PC-3 (cell line): Measurements from ENCODE around the gene ARSG. TPM values are rescaled to one million over a fixed set of nuclear protein-coding genes. Genes with fewer than 3 reads are reported as not detected.

ENCODE experiments used
- ATAC-seq: fragments of 200-7000 bp; cut with Tn5 transposase; 2 replicates; pipeline ENCODE4 v1.9.1; 2020; ENCODE audit warnings: mild to moderate bottlenecking, moderate library complexity
- BruUV-seq: library from RNA; stranded (reverse); fragments of 400-500 nt; replicated peaks from 2 replicates; lab custom pipeline; 2021; lab: Mats Ljungman, UMichigan
- CTCF ChIA-PET: fragments of 300-600 bp; sonication (Branson Sonifier 250); formaldehyde crosslinking; loops from one replicate; lab custom pipeline; 2022; ENCODE audit warnings: antibody characterized with exemption; lab: Charles Lee
- POLR2A ChIA-PET: fragments of 300-600 bp; sonication (Branson Sonifier 250); formaldehyde crosslinking; loops from one replicate; lab custom pipeline; 2022; ENCODE audit warnings: antibody characterized with exemption; ENCODE audit not compliant: unreplicated experiment; lab: Charles Lee
- DNase-seq: peaks from one replicate; pipeline ENCODE4 v3.0.0-alpha.2; 2015
- H2AFZ ChIP-seq: fragments of 300-600 bp; sonication (generic); 2 replicates; pipeline ENCODE4 v1.6.0; 2016; ENCODE audit warnings: antibody characterized with exemption, low read length
- H3F3A ChIP-seq: fragments of 300-600 bp; sonication (generic); one replicate; pipeline ENCODE4 v1.6.0; 2017; ENCODE audit warnings: antibody characterized with exemption, low read length, control low read depth, mild to moderate bottlenecking; ENCODE audit not compliant: unreplicated experiment
- H3K27ac ChIP-seq: fragments of 300-600 bp; sonication (generic); 2 replicates; pipeline ENCODE4 v1.5.1; 2016; ENCODE audit warnings: mild to moderate bottlenecking, low read length
- H3K27me3 ChIP-seq: fragments of 300-600 bp; sonication (generic); 2 replicates; pipeline ENCODE4 v1.6.1; 2016; ENCODE audit warnings: low read length, mixed read lengths
- H3K36me3 ChIP-seq: fragments of 300-600 bp; sonication (generic); 2 replicates; pipeline ENCODE4 v1.6.1; 2016; ENCODE audit warnings: low read depth, mixed run types, low read length, mixed read lengths
- H3K4me1 ChIP-seq: fragments of 300-600 bp; sonication (generic); 2 replicates; pipeline ENCODE4 v1.5.1; 2016; ENCODE audit warnings: low read length; ENCODE audit not compliant: insufficient read depth
- H3K4me2 ChIP-seq: fragments of 300-600 bp; sonication (generic); 2 replicates; pipeline ENCODE4 v1.6.0; 2016; ENCODE audit warnings: low read length
- H3K4me3 ChIP-seq: fragments of 300-600 bp; sonication (generic); 2 replicates; pipeline ENCODE4 v1.5.1; 2016; ENCODE audit warnings: mild to moderate bottlenecking, low read length, mixed read lengths
- H3K79me2 ChIP-seq: fragments of 300-600 bp; sonication (generic); 2 replicates; pipeline ENCODE4 v1.6.1; 2017; ENCODE audit warnings: low read length, mixed read lengths
- H3K9ac ChIP-seq: fragments of 300-600 bp; sonication (generic); 2 replicates; pipeline ENCODE4 v1.6.0; 2016; ENCODE audit warnings: mild to moderate bottlenecking, low read length
- H3K9me2 ChIP-seq: fragments of 300-600 bp; sonication (generic); replicated peaks from 2 replicates; pipeline ENCODE4 v1.6.1; 2016; ENCODE audit warnings: mixed run types, low read length, mixed read lengths
- H3K9me3 ChIP-seq: fragments of 300-600 bp; sonication (generic); 2 replicates; pipeline ENCODE4 v1.6.1; 2016; ENCODE audit warnings: low read length, mixed read lengths
- H4K20me1 ChIP-seq: fragments of 300-600 bp; sonication (generic); 2 replicates; pipeline ENCODE4 v1.6.1; 2016; ENCODE audit warnings: low read length, mixed read lengths
- EZH2 ChIP-seq: fragments of 300-600 bp; sonication (generic); IDR thresholded peaks from one replicate; pipeline ENCODE4 v1.6.1; 2017; ENCODE audit warnings: antibody characterized with exemption, mild to moderate bottlenecking, low read length; ENCODE audit not compliant: unreplicated experiment
- EZH2phosphoT487 ChIP-seq: fragments of 300-600 bp; sonication (generic); IDR thresholded peaks from 2 replicates; pipeline ENCODE4 v1.6.1; 2018; ENCODE audit warnings: mild to moderate bottlenecking, antibody characterized with exemption, low read length, borderline replicate concordance
- intact Hi-C: fragments of 100-400 bp; cut with micrococcal nuclease; formaldehyde crosslinking; loops from 2 replicates; pipeline ENCODE4 v1.9.0; 2023
- total RNA-seq: library from RNA; depleted of rRNA; stranded (reverse); fragments of >200 nt; gene quantifications from 2 replicates; pipeline ENCODE4 v1.2.3, GENCODE V29; 2014
- TF ChIP-seq, protein P1 (sequence below): fragments of 300-600 bp; sonication (generic); conservative IDR thresholded peaks from 2 replicates; pipeline ENCODE4 v1.5.1; 2017; ENCODE audit warnings: antibody characterized with exemption, low read depth, mild to moderate bottlenecking, low read length

The ARSG gene
- total RNA-seq, 1 experiment from 2014 or later = 2.1 TPM

DNA sequence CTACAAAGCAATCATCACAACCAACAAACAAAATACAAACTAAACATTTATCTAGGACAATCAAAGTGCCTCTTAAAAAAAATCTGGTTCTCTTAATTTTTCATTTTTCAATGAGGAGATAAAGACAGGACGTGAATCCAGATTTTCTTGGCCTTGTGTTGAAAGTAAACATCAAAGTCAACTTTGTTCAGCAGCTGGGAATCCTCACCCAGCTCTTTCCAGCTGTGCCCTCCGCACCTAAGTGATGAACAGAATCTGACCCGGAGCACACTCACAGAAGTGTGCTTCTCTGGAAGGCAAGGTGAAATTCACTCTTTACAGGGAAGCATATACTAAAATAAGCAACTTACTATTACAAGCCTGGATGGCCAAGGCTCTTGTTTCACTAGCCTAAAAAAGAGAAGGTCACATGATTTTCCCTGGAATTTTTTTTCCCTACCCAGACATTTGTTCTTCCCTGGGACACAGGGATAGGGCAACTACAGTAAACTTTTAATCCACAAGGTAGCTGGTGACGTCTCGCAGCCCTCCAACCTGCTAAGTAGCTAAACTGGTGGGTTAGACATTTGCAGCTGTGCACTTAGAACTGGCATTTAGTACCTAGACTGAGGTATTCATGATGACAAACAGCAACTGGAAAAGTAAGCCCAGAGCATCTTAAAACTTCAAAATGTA, 162.8 kb downstream of the ARSG start:
- Histone ChIP-seq H3K4me2 (no peak overlapping the region), H4K20me1 (no peaks in the 10 kb centered on the region), H3K79me2 (no peaks in the 10 kb centered on the region), H3K9me3 (no peaks in the 10 kb centered on the region), H2AFZ (no peak overlapping the region), H3K27me3 (no peaks in the 10 kb centered on the region), H3K36me3 (no peaks in the 10 kb centered on the region), H3K27ac (no peak overlapping the region), H3K9me2 (no peaks in the 10 kb centered on the region), H3K9ac (no peak overlapping the region), H3F3A (peaks cover 3% of the 10 kb centered on the region), H3K4me3 (no peak overlapping the region), H3K4me1 (peaks cover 21% of the 10 kb centered on the region)
- ATAC-seq = no peak
- intact Hi-C loops = no loop called here
- no TSS peak for BruUV-seq
- TF ChIP-seq, protein P1, sequence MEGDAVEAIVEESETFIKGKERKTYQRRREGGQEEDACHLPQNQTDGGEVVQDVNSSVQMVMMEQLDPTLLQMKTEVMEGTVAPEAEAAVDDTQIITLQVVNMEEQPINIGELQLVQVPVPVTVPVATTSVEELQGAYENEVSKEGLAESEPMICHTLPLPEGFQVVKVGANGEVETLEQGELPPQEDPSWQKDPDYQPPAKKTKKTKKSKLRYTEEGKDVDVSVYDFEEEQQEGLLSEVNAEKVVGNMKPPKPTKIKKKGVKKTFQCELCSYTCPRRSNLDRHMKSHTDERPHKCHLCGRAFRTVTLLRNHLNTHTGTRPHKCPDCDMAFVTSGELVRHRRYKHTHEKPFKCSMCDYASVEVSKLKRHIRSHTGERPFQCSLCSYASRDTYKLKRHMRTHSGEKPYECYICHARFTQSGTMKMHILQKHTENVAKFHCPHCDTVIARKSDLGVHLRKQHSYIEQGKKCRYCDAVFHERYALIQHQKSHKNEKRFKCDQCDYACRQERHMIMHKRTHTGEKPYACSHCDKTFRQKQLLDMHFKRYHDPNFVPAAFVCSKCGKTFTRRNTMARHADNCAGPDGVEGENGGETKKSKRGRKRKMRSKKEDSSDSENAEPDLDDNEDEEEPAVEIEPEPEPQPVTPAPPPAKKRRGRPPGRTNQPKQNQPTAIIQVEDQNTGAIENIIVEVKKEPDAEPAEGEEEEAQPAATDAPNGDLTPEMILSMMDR = no peak
- TF ChIP-seq EZH2phosphoT487 (no peak), EZH2 (no peak)
- ChIA-PET POLR2A (no interaction called here), CTCF (no interaction called here)
- no peak for DNase-seq

DNA sequence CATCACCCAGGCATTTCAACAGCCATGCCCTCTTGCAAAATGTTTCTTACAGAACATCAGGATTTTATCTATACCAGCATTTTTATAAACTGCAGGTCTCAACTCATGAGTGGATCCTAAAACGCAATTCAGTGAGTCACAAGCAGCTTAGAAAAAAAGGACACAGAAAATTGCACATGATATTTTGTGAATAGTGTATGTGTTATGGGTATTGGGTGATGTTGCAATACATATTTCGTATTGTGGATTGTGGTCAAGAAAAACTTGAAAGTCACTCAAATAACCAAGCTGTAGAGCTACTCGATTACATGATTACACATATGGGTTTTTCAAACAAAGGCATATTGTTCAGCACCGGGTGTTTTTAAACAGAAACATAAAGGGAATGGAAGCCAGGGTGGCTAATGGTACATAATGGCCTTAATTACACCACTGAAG, 164.6 kb downstream of the ARSG start:
- Histone ChIP-seq H3K36me3 (no peaks in the 10 kb centered on the region), H3K4me2 (peak overlapping the region; percentile 97), H3K4me1 (peaks cover 21% of the 10 kb centered on the region), H3K9me3 (no peaks in the 10 kb centered on the region), H4K20me1 (no peaks in the 10 kb centered on the region), H3K4me3 (peak overlapping the region; percentile 71), H2AFZ (peak overlapping the region; percentile 75), H3K27ac (peak overlapping the region; percentile 70), H3K9ac (peak overlapping the region; percentile 55; the same call in 1 of the 2 replicates), H3K27me3 (no peaks in the 10 kb centered on the region), H3K9me2 (no peaks in the 10 kb centered on the region), H3F3A (peaks cover 3% of the 10 kb centered on the region), H3K79me2 (no peaks in the 10 kb centered on the region)
- ChIA-PET POLR2A (interaction anchor here (0.7 kb wide), 1 partner anchor 1541 kb away, joined by 3 read pairs; no protein-coding TSS in a partner anchor), CTCF (interaction anchor here (1.0 kb wide), 2 partner anchors 57 to 283 kb away, joined by 3 to 4 read pairs; no protein-coding TSS in a partner anchor)
- TF ChIP-seq, protein P1 = no peak
- no peak for TF ChIP-seq EZH2phosphoT487
- no peak for TF ChIP-seq EZH2
- ATAC-seq (no peak), DNase-seq (no peak)
- intact Hi-C loops = loop anchor here (2.0 to 5.0 kb wide), 4 partner anchors 17 to 419 kb away; partner anchors contain the start of genes AMZ2, KPNA2 and PRKAR1A
- BruUV-seq = no TSS peak
